ENCODE results near the gene UBLCP1. TPM values are rescaled to one million over a fixed set of nuclear protein-coding genes. Genes with fewer than 3 reads are reported as not detected.
"Not testable (repeated sequence)": the region's sequence is repeated elsewhere in the genome, so short reads cannot be mapped to it uniquely, and the experiment has no call there.

UBLCP1 gene
- total and polyA plus RNA-seq, 8 donors = 29.9 to 49.9 (median 37.3) TPM

DNA sequence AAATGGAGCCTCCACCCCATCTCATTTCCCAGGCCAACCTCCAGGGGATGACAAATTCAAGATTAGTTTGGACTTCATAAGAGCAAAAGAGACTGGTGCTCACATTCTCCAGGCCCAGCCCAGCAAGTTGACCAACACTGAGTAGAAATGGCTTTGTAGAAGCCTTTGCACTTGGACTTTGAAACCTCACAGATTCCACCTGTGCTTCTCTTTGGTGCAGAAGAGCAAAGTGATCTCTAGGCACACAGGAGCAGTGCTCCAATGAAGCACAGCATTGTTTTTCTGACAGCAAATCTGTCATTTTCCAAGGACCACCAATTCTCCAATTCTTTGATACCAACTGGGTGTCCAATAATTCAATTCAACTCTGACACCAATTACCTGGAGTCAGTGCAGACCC lies 36.6 kb upstream of the UBLCP1 start:
- H3K36me3 ChIP-seq = no peaks in the 10 kb centered on the region
- H3K4me3 ChIP-seq = no peak overlapping the region
- H3K27me3 ChIP-seq = no peaks in the 10 kb centered on the region
- TF ChIP-seq, protein P1, sequence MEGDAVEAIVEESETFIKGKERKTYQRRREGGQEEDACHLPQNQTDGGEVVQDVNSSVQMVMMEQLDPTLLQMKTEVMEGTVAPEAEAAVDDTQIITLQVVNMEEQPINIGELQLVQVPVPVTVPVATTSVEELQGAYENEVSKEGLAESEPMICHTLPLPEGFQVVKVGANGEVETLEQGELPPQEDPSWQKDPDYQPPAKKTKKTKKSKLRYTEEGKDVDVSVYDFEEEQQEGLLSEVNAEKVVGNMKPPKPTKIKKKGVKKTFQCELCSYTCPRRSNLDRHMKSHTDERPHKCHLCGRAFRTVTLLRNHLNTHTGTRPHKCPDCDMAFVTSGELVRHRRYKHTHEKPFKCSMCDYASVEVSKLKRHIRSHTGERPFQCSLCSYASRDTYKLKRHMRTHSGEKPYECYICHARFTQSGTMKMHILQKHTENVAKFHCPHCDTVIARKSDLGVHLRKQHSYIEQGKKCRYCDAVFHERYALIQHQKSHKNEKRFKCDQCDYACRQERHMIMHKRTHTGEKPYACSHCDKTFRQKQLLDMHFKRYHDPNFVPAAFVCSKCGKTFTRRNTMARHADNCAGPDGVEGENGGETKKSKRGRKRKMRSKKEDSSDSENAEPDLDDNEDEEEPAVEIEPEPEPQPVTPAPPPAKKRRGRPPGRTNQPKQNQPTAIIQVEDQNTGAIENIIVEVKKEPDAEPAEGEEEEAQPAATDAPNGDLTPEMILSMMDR (IDR thresholded peaks at IDR 0.05) = no peak
- H3K9me3 ChIP-seq = no peaks in the 10 kb centered on the region
- H3K4me1 ChIP-seq = peaks cover 0 to 9% of the 10 kb centered on the region in 2 donors
- no peak overlapping the region for H3K27ac ChIP-seq
- intact Hi-C loops (cut with DNase I) = no loop called here
- ATAC-seq (no peak), DNase-seq (no peak)

DNA sequence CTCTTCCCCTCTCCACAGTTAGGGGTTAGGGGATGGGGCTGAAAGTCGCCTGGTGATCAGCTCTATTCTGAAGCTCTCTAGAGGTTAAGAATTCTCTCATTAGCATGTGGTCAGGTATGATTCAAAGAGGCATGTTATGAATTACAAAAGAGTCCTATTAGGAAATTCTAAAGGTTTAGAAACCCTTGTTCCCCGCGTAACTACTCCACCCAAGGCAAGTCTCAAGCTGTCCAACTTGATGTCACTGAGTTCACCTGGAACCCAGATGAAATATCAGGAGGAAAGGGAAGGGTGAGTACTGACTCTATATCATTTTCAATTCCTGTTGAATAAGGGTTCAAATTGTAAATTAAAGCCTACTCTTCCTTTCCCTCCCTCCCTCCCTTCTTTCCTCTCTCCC lies 35.6 kb upstream of the UBLCP1 start:
- H3K9me3 ChIP-seq = no peaks in the 10 kb centered on the region
- TF ChIP-seq, protein P1 (IDR thresholded peaks at IDR 0.05) = no peak
- DNase-seq = no peak
- no peaks in the 10 kb centered on the region for H3K36me3 ChIP-seq
- ATAC-seq = peak; percentile 64
- peaks cover 0 to 9% of the 10 kb centered on the region in 2 donors for H3K4me1 ChIP-seq
- H3K4me3 ChIP-seq = no peak overlapping the region
- intact Hi-C loops (cut with DNase I) = no loop called here
- H3K27me3 ChIP-seq = no peaks in the 10 kb centered on the region
- H3K27ac ChIP-seq = peak overlapping the region in 1 of 2 donors; percentile 21

DNA sequence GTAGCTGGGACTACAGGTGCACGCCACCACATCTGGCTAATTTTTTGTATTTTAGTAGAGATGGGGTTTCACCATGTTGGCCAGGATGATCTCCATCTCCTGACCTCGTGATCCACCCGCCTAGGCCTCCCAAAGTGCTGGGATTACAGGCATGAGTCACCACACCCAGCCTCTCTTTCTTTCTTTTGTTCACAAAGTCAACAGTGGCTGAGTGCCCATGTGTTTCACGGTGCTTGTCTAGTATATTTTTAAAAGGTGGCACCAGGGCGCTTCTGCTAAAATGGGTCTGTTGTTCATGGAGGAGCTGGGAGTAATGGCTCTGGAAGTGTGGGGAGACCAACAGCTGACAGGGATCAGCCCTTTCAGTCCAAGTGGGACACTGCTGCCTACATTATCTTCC lies 35.0 kb upstream of the UBLCP1 start:
- H3K4me3 ChIP-seq; H3K27ac ChIP-seq; H3K27me3 ChIP-seq; H3K4me1 ChIP-seq; DNase-seq; H3K36me3 ChIP-seq; intact Hi-C loops (cut with DNase I); H3K9me3 ChIP-seq: not testable (repeated sequence)
- peak; percentile 47 for ATAC-seq

DNA sequence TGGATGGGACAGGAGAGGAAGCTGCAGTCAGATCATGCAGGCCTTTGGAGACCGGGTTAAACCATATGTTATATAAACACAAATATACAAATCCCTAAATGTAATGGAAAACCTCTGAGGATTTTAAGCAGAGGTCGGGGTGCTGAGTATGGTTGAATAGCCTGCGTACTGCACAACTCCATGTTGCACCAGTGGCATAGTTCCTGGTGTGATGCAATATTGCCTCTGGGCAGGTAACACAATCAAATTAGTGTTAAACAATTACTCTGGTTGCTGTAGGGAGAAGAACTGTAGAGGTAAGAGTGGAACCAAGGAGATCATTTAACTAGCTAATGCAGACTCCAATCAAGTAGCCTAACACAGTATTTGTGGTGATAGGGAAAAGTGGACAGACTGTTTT lies 32.4 kb upstream of the UBLCP1 start:
- Histone ChIP-seq H3K9me3 (no peaks in the 10 kb centered on the region), H3K27me3 (no peaks in the 10 kb centered on the region), H3K27ac (peak overlapping the region in 1 of 2 donors; percentile 35), H3K36me3 (no peaks in the 10 kb centered on the region), H3K4me1 (peaks cover 0 to 9% of the 10 kb centered on the region in 2 donors), H3K4me3 (no peak overlapping the region)
- no peak for DNase-seq
- peak; percentile 78 for ATAC-seq
- intact Hi-C loops (cut with DNase I) = no loop called here
- TF ChIP-seq, protein P1 (IDR thresholded peaks at IDR 0.05) = no peak

DNA sequence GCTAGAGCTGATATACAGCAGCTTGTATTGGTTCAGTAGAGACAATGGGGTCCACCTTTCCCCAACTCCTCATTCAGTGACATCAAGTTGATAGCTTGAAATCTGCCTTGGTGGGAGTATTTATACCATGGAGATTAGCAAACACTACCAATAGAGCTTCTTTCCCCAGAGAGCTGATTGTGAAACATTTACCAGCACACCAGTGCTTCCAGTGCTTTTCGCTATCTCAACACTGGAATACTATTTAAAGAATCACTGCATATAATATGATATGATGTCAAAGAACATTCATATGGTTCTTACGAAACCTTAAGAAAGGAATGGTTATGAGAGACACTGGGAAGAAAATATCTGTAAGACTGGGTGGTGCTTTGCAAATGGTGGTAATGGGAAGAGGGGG lies 31.9 kb upstream of the UBLCP1 start:
- TF ChIP-seq, protein P1 (IDR thresholded peaks at IDR 0.05) = no peak
- Histone ChIP-seq H3K9me3 (no peaks in the 10 kb centered on the region), H3K27me3 (no peaks in the 10 kb centered on the region), H3K27ac (no peak overlapping the region), H3K4me3 (no peak overlapping the region), H3K4me1 (peaks cover 0 to 9% of the 10 kb centered on the region in 2 donors), H3K36me3 (no peaks in the 10 kb centered on the region)
- DNase-seq (no peak), ATAC-seq (peak; percentile 53)
- intact Hi-C loops (cut with DNase I) = no loop called here

DNA sequence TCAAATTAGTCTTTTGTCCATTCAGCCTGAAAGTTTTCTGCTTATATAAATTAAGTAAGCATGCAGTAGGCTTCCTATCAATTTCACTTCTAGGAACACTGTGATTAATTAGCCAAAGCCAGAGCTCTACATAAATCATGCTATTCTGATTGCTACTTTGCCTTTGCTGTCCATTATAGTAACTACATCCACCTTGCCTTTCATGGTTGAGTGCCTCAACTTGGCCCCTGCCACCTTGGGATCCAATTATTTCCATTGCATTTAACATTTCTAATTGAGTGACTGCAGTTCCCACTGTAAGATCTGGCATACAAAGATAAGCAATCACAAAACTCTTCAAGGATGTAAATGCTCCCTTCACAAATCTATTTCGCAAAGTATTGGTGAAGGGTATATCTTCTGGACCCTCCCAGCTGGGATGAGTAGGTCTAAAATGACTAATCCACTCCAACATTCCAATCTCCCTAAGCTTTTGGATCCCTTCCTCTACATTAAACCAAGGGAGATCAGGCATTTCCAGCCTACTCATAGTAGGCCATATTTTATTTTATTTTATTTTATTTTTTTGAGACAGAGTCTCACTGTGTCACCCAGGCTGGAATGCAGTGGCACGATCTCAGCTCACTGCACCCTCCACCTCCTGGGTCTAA lies 27.1 kb upstream of the UBLCP1 start:
- H3K27me3 ChIP-seq; DNase-seq; H3K9me3 ChIP-seq; H3K36me3 ChIP-seq; H3K27ac ChIP-seq; H3K4me3 ChIP-seq; H3K4me1 ChIP-seq; intact Hi-C loops (cut with DNase I); ATAC-seq: not testable (repeated sequence)
